Measurements from ENCODE around the gene ATP8B1.

DNA sequence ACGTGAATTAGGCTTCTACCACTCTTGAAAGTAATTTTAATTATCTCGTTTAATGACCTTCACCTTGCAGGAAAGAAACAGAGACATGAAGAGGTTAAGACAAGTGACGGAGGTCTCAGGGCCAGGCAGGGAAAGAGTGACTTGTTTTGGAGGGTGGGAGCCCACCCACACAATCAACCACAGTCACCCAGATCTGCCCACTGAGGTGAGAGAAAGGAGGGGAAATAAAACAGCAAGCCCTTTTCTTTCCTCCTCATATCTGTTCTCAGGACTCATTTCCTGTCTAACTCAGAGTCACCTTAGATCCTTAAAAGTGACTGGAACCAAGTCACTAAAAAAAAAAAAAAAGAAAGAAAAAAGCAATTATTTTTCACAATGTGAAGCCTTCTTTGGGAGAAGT lies 26.8 kb downstream of the ATP8B1 start:
- TF ChIP-seq CTCF (IDR thresholded peaks at IDR 0.05) (no peak), POLR2A (IDR thresholded peaks at IDR 0.05) (no peak)

All from body of pancreas (tissue), 4 donors.